CD4-positive, alpha-beta T cell treated with Interleukin-6 at 100 ng/mL for 8 hours (primary cell): Measurements from ENCODE around the gene PLXNA2.

Experiments
- DNase-seq: peaks from one replicate; pipeline ENCODE4 v3.0.0-alpha.2; 2020; ENCODE audit warnings: mixed read lengths, low spot score

The PLXNA2 gene

GRCh38 chr1:208203848-208204609 is 40.2 kb downstream of the PLXNA2 start:
- no peak for DNase-seq

GRCh38 chr1:208203127-208203847 is 40.9 kb downstream of the PLXNA2 start:
- no peak for DNase-seq

GRCh38 chr1:208202333-208202995 is 41.7 kb downstream of the PLXNA2 start:
- no peak for DNase-seq

GRCh38 chr1:208201229-208201628 is 43.0 kb downstream of the PLXNA2 start:
- no peak for DNase-seq

GRCh38 chr1:208200116-208200515 is 44.1 kb downstream of the PLXNA2 start:
- DNase-seq = no peak

GRCh38 chr1:208198236-208198635 is 45.9 kb downstream of the PLXNA2 start:
- DNase-seq = no peak

GRCh38 chr1:208194944-208195343 is 49.2 kb downstream of the PLXNA2 start:
- DNase-seq = no peak

- DNase-seq = no peak
Measured at GRCh38 chr1:208192995-208193394, 51.2 kb downstream of the PLXNA2 start.

GRCh38 chr1:208190784-208191183 is 53.4 kb downstream of the PLXNA2 start:
- no peak for DNase-seq

GRCh38 chr1:208189716-208190115 is 54.5 kb downstream of the PLXNA2 start:
- DNase-seq = no peak

- no peak for DNase-seq
Measured at GRCh38 chr1:208189183-208189582, 55.0 kb downstream of the PLXNA2 start.

- no peak for DNase-seq
Measured at GRCh38 chr1:208188607-208189006, 55.6 kb downstream of the PLXNA2 start.

GRCh38 chr1:208187499-208188041 is 56.6 kb downstream of the PLXNA2 start:
- no peak for DNase-seq

GRCh38 chr1:208185801-208186231 is 58.4 kb downstream of the PLXNA2 start:
- DNase-seq = no peak

GRCh38 chr1:208184966-208185654 is 59.1 kb downstream of the PLXNA2 start:
- no peak for DNase-seq

GRCh38 chr1:208183977-208184911 is 59.9 kb downstream of the PLXNA2 start:
- no peak for DNase-seq

- DNase-seq = no peak
Measured at GRCh38 chr1:208182880-208183645, 61.1 kb downstream of the PLXNA2 start.

GRCh38 chr1:208181364-208181763 is 62.8 kb downstream of the PLXNA2 start:
- no peak for DNase-seq

- DNase-seq = no peak
Measured at GRCh38 chr1:208180421-208180820, 63.8 kb downstream of the PLXNA2 start.

GRCh38 chr1:208179961-208180409 is 64.2 kb downstream of the PLXNA2 start:
- no peak for DNase-seq
